Muscle layer of colon (tissue), 2 donors: ENCODE data around the gene MRPL49.

Source experiments
- H3K27ac ChIP-seq: one replicate; pipeline ENCODE4 v1.7.0; 2013; ENCODE audit warnings: low read depth, mild to moderate bottlenecking, low read length, moderate library complexity
- H3K27me3 ChIP-seq, 2 donors: one replicate each; pipeline ENCODE4 v1.7.0; 2013; ENCODE audit warnings: low read length in 2 of 2, mild to moderate bottlenecking in 2 of 2; ENCODE audit not compliant: insufficient read depth in 2 of 2, control insufficient read depth in 1 of 2
- H3K36me3 ChIP-seq: one replicate; pipeline ENCODE4 v1.7.0; 2013; ENCODE audit warnings: mild to moderate bottlenecking, low read length; ENCODE audit not compliant: insufficient read depth
- H3K4me1 ChIP-seq: one replicate; pipeline ENCODE4 v1.7.0; 2013; ENCODE audit warnings: mild to moderate bottlenecking, low read length; ENCODE audit not compliant: insufficient read depth
- H3K4me3 ChIP-seq, 2 donors: one replicate each; pipeline ENCODE4 v1.7.0; 2013; ENCODE audit warnings: low read length in 2 of 2, low read depth in 1 of 2, mild to moderate bottlenecking in 1 of 2, moderate library complexity in 1 of 2
- H3K9ac ChIP-seq: one replicate; pipeline ENCODE4 v1.7.0; 2013; ENCODE audit warnings: low read length
- H3K9me3 ChIP-seq: one replicate; pipeline ENCODE4 v1.7.0; 2013; ENCODE audit warnings: mild to moderate bottlenecking, low read length
- donor health status: abdominal sarcoma.
- donor health status: Adenocarcinoma of cecum.

Gene MRPL49

GRCh38 chr11:65132238-65132987, 10.3 kb downstream of the MRPL49 start:
- Histone ChIP-seq H3K27ac (no peak overlapping the region), H3K9ac (no peak overlapping the region), H3K4me3 (peak overlapping the region in 1 of 2 donors; percentile 93)

GRCh38 chr11:65132988-65133700, 11.0 kb downstream of the MRPL49 start:
- Histone ChIP-seq H3K27ac (peak overlapping the region; percentile 93), H3K9me3 (no peaks in the 10 kb centered on the region), H3K4me1 (peaks cover 20% of the 10 kb centered on the region), H3K36me3 (peaks cover 50% of the 10 kb centered on the region), H3K4me3 (peak overlapping the region; percentile 77 to 93), H3K27me3 (no peaks in the 10 kb centered on the region), H3K9ac (peak overlapping the region; percentile 85)

More at GRCh38 chr11:65132238-65132987, 10.3 kb downstream of the MRPL49 start:
- peaks cover 20% of the 10 kb centered on the region for H3K4me1 ChIP-seq
- no peaks in the 10 kb centered on the region for H3K9me3 ChIP-seq
- peaks cover 56% of the 10 kb centered on the region for H3K36me3 ChIP-seq
- H3K27me3 ChIP-seq = no peaks in the 10 kb centered on the region

GRCh38 chr11:65133724-65134123, 11.6 kb downstream of the MRPL49 start:
- H3K27ac ChIP-seq = peak overlapping the region; percentile 93
- no peaks in the 10 kb centered on the region for H3K27me3 ChIP-seq
- peak overlapping the region; percentile 85 for H3K9ac ChIP-seq
- peaks cover 20% of the 10 kb centered on the region for H3K4me1 ChIP-seq
- H3K36me3 ChIP-seq = peaks cover 44% of the 10 kb centered on the region
- peak overlapping the region; percentile 77 to 93 for H3K4me3 ChIP-seq
- H3K9me3 ChIP-seq = no peaks in the 10 kb centered on the region

- Histone ChIP-seq H3K9ac (peak within 1 kb of the TSS; percentile 85), H3K9me3 (no peaks in the 10 kb centered on the region), H3K4me1 (peaks cover 20% of the 10 kb centered on the region), H3K4me3 (peak within 1 kb of the TSS; percentile 77 to 93), H3K36me3 (peaks cover 38% of the 10 kb centered on the region), H3K27ac (peak within 1 kb of the TSS; percentile 93), H3K27me3 (no peaks in the 10 kb centered on the region)
Observed at GRCh38 chr11:65134240-65134951, 12.3 kb downstream of the MRPL49 start, which contains the start of gene SYVN1. TSS of gene SYVN1 (minus strand) at chr11:65134519. CDS start at chr11:65133601, 918 bp downstream.

- H3K36me3 ChIP-seq = peaks cover 31% of the 10 kb centered on the region
- H3K4me1 ChIP-seq = peaks cover 20% of the 10 kb centered on the region
- no peaks in the 10 kb centered on the region for H3K27me3 ChIP-seq
- H3K4me3 ChIP-seq = peak overlapping the region; percentile 77 to 93
- peak overlapping the region; percentile 93 for H3K27ac ChIP-seq
- H3K9me3 ChIP-seq = no peaks in the 10 kb centered on the region
- peak overlapping the region; percentile 85 for H3K9ac ChIP-seq
Observed at GRCh38 chr11:65134952-65135632, 13.0 kb downstream of the MRPL49 start.

- Histone ChIP-seq H3K9ac (peak overlapping the region; percentile 85), H3K4me1 (peaks cover 20% of the 10 kb centered on the region), H3K36me3 (peaks cover 25% of the 10 kb centered on the region), H3K9me3 (no peaks in the 10 kb centered on the region), H3K27ac (peak overlapping the region; percentile 93), H3K4me3 (peak overlapping the region; percentile 17 to 93), H3K27me3 (no peaks in the 10 kb centered on the region)
Observed at GRCh38 chr11:65135633-65136145, 13.6 kb downstream of the MRPL49 start.

GRCh38 chr11:65136515-65137096, 14.5 kb downstream of the MRPL49 start:
- peaks cover 20% of the 10 kb centered on the region for H3K4me1 ChIP-seq
- no peak overlapping the region for H3K4me3 ChIP-seq
- peaks cover 16% of the 10 kb centered on the region for H3K36me3 ChIP-seq
- no peaks in the 10 kb centered on the region for H3K9me3 ChIP-seq
- no peaks in the 10 kb centered on the region for H3K27me3 ChIP-seq
- H3K9ac ChIP-seq = no peak overlapping the region
- no peak overlapping the region for H3K27ac ChIP-seq

GRCh38 chr11:65141896-65142494, 19.9 kb downstream of the MRPL49 start:
- H3K27ac ChIP-seq = no peak overlapping the region
- no peaks in the 10 kb centered on the region for H3K4me1 ChIP-seq
- H3K27me3 ChIP-seq = no peaks in the 10 kb centered on the region
- H3K9ac ChIP-seq = no peak overlapping the region
- no peaks in the 10 kb centered on the region for H3K36me3 ChIP-seq
- H3K4me3 ChIP-seq = no peak overlapping the region
- no peaks in the 10 kb centered on the region for H3K9me3 ChIP-seq

GRCh38 chr11:65147352-65148075, 25.4 kb downstream of the MRPL49 start:
- no peak overlapping the region for H3K4me3 ChIP-seq
- no peaks in the 10 kb centered on the region for H3K27me3 ChIP-seq
- no peak overlapping the region for H3K27ac ChIP-seq
- no peaks in the 10 kb centered on the region for H3K4me1 ChIP-seq
- no peaks in the 10 kb centered on the region for H3K9me3 ChIP-seq
- H3K36me3 ChIP-seq = no peaks in the 10 kb centered on the region
- no peak overlapping the region for H3K9ac ChIP-seq

- Histone ChIP-seq H3K9ac (no peak overlapping the region), H3K9me3 (no peaks in the 10 kb centered on the region), H3K4me1 (no peaks in the 10 kb centered on the region), H3K4me3 (no peak overlapping the region), H3K27me3 (no peaks in the 10 kb centered on the region), H3K27ac (no peak overlapping the region), H3K36me3 (no peaks in the 10 kb centered on the region)
Observed at GRCh38 chr11:65148657-65149056, 26.5 kb downstream of the MRPL49 start.
